HG03520 (cell line): Measurements from ENCODE around the gene COX6B2.
"Not testable (repeated sequence)": the region's sequence is repeated elsewhere in the genome, so short reads cannot be mapped to it uniquely, and the experiment has no call there.

ENCODE experiments used
- ATAC-seq: cut with Tn5 transposase; IDR thresholded peaks from one replicate; pipeline ENCODE4 v1.9.1; 2021; ENCODE audit warnings: mild to moderate bottlenecking, moderate library complexity; ENCODE audit not compliant: unreplicated experiment

The COX6B2 gene

GRCh38 chr19:55354698-55355212 lies at the start of gene COX6B2:
TSS of gene COX6B2 (minus strand) at chr19:55354719. CDS start at chr19:55354521, 198 bp downstream.
- ATAC-seq: no peak

- ATAC-seq: no peak
These were observed 48.0 kb upstream of the COX6B2 start for GRCh38 chr19:55402509-55402908.

GRCh38 chr19:55401390-55401789 lies 46.9 kb upstream of the COX6B2 start:
- ATAC-seq: not testable (repeated sequence)

- no peak for ATAC-seq
These were observed 46.0 kb upstream of the COX6B2 start for GRCh38 chr19:55400281-55401087.

- no peak for ATAC-seq
These were observed 43.8 kb upstream of the COX6B2 start for GRCh38 chr19:55398200-55398925.

GRCh38 chr19:55392820-55393761 lies 38.6 kb upstream of the COX6B2 start:
- ATAC-seq: no peak

- ATAC-seq: no peak
These were observed 37.4 kb upstream of the COX6B2 start for GRCh38 chr19:55391702-55392615.

- ATAC-seq: no peak
These were observed 36.7 kb upstream of the COX6B2 start for GRCh38 chr19:55391191-55391670.

GRCh38 chr19:55390461-55390880 lies 36.0 kb upstream of the COX6B2 start:
- no peak for ATAC-seq

- no peak for ATAC-seq
These were observed 35.1 kb upstream of the COX6B2 start for GRCh38 chr19:55389386-55390317.

GRCh38 chr19:55387736-55388497 lies 33.4 kb upstream of the COX6B2 start:
- no peak for ATAC-seq

- no peak for ATAC-seq
These were observed 32.0 kb upstream of the COX6B2 start for GRCh38 chr19:55386493-55386971.

- peak; percentile 59 for ATAC-seq
These were observed 31.4 kb upstream of the COX6B2 start, which contains the start of gene RPL28 for GRCh38 chr19:55385724-55386492. TSS of gene RPL28 (plus strand) at chr19:55385932. CDS start at chr19:55386358, 426 bp downstream.

- ATAC-seq: peak; percentile 47
These were observed 30.6 kb upstream of the COX6B2 start for GRCh38 chr19:55384920-55385723.

GRCh38 chr19:55384131-55384919 lies 29.8 kb upstream of the COX6B2 start, which contains the start of gene TMEM238:
TSS of gene TMEM238 (minus strand) at chr19:55384292. CDS start at chr19:55384259, 33 bp downstream.
- ATAC-seq: no peak
